Parathyroid adenoma (tissue), 2 donors: ENCODE measurements around the gene TAPT1.

Experiments used
- H2AFZ ChIP-seq: fragments of 300-600 bp; sonication (generic); one replicate; pipeline ENCODE4 v1.7.0; 2017; ENCODE audit warnings: antibody characterized with exemption, mild to moderate bottlenecking
- H3K27ac ChIP-seq: fragments of 300-600 bp; sonication (generic); one replicate; pipeline ENCODE4 v1.7.0; 2017
- H3K27me3 ChIP-seq: fragments of 300-600 bp; sonication (generic); one replicate; pipeline ENCODE4 v1.7.0; 2017; ENCODE audit warnings: low read length; ENCODE audit not compliant: control insufficient read depth, insufficient read depth
- H3K36me3 ChIP-seq: fragments of 300-600 bp; sonication (generic); one replicate; pipeline ENCODE4 v1.7.0; 2017; ENCODE audit warnings: low read length; ENCODE audit not compliant: control insufficient read depth, insufficient read depth
- H3K4me1 ChIP-seq: fragments of 300-600 bp; sonication (generic); one replicate; pipeline ENCODE4 v1.7.0; 2017; ENCODE audit warnings: control low read depth
- H3K4me2 ChIP-seq: fragments of 300-600 bp; sonication (generic); one replicate; pipeline ENCODE4 v1.7.0; 2017; ENCODE audit warnings: low read length
- H3K4me3 ChIP-seq: fragments of 300-600 bp; sonication (generic); one replicate; pipeline ENCODE4 v1.7.0; 2017; ENCODE audit warnings: low read depth, low read length
- H3K79me2 ChIP-seq: fragments of 300-600 bp; sonication (generic); one replicate; pipeline ENCODE4 v1.7.0; 2017; ENCODE audit warnings: control low read depth
- H3K9ac ChIP-seq: fragments of 300-600 bp; sonication (generic); one replicate; pipeline ENCODE4 v1.7.0; 2017; ENCODE audit warnings: mild to moderate bottlenecking
- H3K9me3 ChIP-seq: fragments of 300-600 bp; sonication (generic); one replicate; pipeline ENCODE4 v1.7.0; 2017; ENCODE audit warnings: low read length; ENCODE audit not compliant: control insufficient read depth
- TF ChIP-seq, protein P1 (sequence below): fragments of 300-600 bp; sonication (generic); IDR thresholded peaks from one replicate; pipeline ENCODE4 v1.7.0; 2017; ENCODE audit warnings: antibody characterized with exemption, mild to moderate bottlenecking
- donor health status: primary hyperparathyroidism.

TAPT1 gene

DNA sequence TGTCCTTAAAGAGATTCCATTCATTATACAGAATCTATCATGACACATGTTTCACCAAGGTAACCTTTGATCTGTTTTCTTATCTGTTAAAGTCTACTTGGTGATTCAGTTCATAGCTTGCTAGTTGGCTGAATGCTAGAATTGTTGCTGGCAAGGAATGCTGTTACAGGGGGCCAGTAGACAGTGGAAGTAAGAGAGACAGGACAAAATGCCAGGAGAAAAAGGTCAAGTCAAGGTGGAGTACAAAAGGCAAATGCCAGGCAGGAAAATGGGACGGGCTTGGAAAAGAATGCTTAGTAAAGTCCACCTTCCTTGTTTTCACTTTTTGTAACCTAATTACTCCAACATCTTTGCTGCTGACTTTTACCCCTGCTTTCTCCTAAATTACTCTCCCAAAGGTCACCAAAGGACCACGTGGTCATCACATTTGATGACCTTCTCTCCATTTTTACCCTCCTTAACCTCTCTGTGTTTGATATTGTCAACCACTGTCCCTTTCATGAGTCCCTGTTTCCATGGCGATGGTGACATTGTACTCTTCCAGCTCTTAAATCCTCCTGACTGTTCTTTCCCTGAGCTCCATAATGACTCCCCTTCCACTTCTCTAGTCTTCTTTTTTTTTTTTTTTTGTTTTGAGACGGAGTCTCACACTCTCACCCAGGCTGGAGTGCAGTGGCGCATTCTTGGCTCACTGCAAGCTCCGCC lies 24.5 kb upstream of the TAPT1 start:
- no peak overlapping the region for H3K27ac ChIP-seq

DNA sequence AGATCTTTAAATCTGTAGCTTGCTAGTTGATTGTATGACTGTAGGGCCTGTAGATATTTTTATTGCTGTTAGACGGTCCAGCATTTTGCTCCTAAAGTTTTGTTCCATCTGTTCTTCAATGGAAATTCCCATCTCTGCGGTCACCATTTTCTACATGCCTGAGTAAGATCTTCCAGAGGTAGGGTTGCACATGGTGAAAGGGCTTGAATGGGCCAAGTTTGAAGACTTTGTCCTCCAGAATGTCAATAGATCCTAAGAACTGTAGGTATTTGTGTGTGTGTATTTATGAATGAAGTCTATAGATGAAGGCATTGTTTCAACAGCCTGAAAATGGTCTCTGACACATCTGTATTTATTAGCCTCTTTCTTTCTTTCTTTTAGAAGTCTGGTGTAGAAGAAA lies 22.3 kb upstream of the TAPT1 start:
- Histone ChIP-seq H2AFZ (no peak overlapping the region), H3K79me2 (no peaks in the 10 kb centered on the region), H3K27ac (no peak overlapping the region), H3K4me1 (no peaks in the 10 kb centered on the region), H3K9ac (no peak overlapping the region), H3K36me3 (no peaks in the 10 kb centered on the region), H3K9me3 (no peaks in the 10 kb centered on the region), H3K4me3 (no peak overlapping the region), H3K4me2 (no peak overlapping the region), H3K27me3 (no peaks in the 10 kb centered on the region)
- TF ChIP-seq, protein P1, sequence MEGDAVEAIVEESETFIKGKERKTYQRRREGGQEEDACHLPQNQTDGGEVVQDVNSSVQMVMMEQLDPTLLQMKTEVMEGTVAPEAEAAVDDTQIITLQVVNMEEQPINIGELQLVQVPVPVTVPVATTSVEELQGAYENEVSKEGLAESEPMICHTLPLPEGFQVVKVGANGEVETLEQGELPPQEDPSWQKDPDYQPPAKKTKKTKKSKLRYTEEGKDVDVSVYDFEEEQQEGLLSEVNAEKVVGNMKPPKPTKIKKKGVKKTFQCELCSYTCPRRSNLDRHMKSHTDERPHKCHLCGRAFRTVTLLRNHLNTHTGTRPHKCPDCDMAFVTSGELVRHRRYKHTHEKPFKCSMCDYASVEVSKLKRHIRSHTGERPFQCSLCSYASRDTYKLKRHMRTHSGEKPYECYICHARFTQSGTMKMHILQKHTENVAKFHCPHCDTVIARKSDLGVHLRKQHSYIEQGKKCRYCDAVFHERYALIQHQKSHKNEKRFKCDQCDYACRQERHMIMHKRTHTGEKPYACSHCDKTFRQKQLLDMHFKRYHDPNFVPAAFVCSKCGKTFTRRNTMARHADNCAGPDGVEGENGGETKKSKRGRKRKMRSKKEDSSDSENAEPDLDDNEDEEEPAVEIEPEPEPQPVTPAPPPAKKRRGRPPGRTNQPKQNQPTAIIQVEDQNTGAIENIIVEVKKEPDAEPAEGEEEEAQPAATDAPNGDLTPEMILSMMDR, result no peak

More for the DNA sequence above, 24.5 kb upstream of the TAPT1 start:
- Histone ChIP-seq H3K79me2 (no peaks in the 10 kb centered on the region), H3K4me1 (no peaks in the 10 kb centered on the region), H3K4me3 (no peak overlapping the region), H3K9ac (no peak overlapping the region), H3K9me3 (no peaks in the 10 kb centered on the region), H2AFZ (no peak overlapping the region), H3K4me2 (no peak overlapping the region), H3K27me3 (no peaks in the 10 kb centered on the region), H3K36me3 (no peaks in the 10 kb centered on the region)
- TF ChIP-seq, protein P1, result no peak

DNA sequence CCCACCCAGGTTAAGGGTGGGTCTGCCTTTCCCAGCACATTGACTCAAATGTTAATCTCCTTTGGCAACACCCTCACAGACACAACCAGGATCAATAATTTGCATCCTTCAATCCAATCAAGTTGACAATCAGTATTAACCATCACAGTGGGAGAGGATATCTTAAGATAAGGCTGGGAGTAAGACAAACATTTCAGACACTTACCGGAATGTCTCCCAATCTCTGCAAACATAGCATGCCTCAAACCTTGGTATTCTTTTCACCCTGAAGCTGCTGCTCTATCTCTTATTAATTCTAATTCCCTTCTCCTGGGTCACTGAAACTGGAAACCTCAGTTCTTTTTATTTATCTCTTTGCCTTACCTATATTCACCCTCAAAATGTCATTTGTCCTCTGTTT lies 19.0 kb upstream of the TAPT1 start:
- no peaks in the 10 kb centered on the region for H3K9me3 ChIP-seq
- H2AFZ ChIP-seq, result no peak overlapping the region
- no peak overlapping the region for H3K27ac ChIP-seq
- no peak overlapping the region for H3K4me3 ChIP-seq
- TF ChIP-seq, protein P1, result no peak
- no peak overlapping the region for H3K4me2 ChIP-seq
- no peaks in the 10 kb centered on the region for H3K36me3 ChIP-seq
- H3K9ac ChIP-seq, result no peak overlapping the region
- no peaks in the 10 kb centered on the region for H3K27me3 ChIP-seq
- H3K79me2 ChIP-seq, result no peaks in the 10 kb centered on the region
- no peaks in the 10 kb centered on the region for H3K4me1 ChIP-seq

DNA sequence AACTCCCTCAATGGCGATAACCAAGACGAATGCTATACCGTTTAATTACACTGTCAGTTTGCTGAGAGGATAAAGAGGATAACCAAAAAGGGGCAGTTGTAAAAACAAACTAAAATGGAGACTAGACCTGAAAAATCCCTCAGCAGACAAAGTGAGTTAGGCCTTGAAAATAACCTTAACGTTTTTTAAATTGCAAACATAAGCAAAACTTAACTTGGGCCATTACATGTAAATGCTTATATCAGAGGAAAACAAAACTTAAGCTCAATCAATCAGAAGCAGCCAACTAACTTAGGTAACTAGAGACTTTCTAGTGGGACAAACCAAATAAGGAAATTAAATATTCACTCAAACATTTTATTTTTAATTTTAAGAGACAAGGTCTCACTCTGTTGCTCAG lies 17.0 kb upstream of the TAPT1 start:
- Histone ChIP-seq H3K9me3 (no peaks in the 10 kb centered on the region), H3K4me1 (no peaks in the 10 kb centered on the region), H3K36me3 (no peaks in the 10 kb centered on the region), H3K27me3 (no peaks in the 10 kb centered on the region), H3K27ac (no peak overlapping the region), H3K4me3 (no peak overlapping the region), H3K79me2 (no peaks in the 10 kb centered on the region), H2AFZ (no peak overlapping the region), H3K4me2 (no peak overlapping the region), H3K9ac (no peak overlapping the region)
- TF ChIP-seq, protein P1, result no peak

DNA sequence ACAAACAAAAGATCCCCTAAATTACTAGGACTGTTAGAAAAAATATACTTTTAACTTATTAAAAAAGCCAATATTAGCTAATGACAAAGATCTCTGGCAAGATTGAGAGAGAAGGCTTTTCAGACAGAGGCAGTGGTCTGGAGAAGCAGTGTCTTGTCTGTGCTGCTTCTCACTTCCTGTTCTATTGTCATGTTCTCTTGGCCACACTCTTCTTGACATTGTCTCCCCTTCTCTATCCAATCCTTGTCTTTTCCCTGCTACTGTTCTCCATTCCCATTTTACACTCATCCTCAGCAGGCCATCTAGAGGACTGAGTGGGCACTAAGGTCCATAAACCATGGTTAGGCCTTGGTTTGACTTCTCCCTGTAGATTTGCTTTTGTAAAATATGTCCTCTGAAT lies 14.0 kb upstream of the TAPT1 start:
- TF ChIP-seq, protein P1, result no peak
- no peaks in the 10 kb centered on the region for H3K27me3 ChIP-seq
- no peaks in the 10 kb centered on the region for H3K79me2 ChIP-seq
- H3K9me3 ChIP-seq, result no peaks in the 10 kb centered on the region
- no peak overlapping the region for H3K4me3 ChIP-seq
- H3K9ac ChIP-seq, result no peak overlapping the region
- H3K27ac ChIP-seq, result no peak overlapping the region
- H3K4me1 ChIP-seq, result no peaks in the 10 kb centered on the region
- H2AFZ ChIP-seq, result no peak overlapping the region
- no peaks in the 10 kb centered on the region for H3K36me3 ChIP-seq
- H3K4me2 ChIP-seq, result no peak overlapping the region
